ENCODE measurements around the gene POU3F1. TPM values are rescaled to one million over a fixed set of nuclear protein-coding genes. Genes with fewer than 3 reads are reported as not detected.

The POU3F1 gene
- total and polyA plus RNA-seq, 2 of the 4 experiments (the other 2 are of a cell fraction): not detected

DNA sequence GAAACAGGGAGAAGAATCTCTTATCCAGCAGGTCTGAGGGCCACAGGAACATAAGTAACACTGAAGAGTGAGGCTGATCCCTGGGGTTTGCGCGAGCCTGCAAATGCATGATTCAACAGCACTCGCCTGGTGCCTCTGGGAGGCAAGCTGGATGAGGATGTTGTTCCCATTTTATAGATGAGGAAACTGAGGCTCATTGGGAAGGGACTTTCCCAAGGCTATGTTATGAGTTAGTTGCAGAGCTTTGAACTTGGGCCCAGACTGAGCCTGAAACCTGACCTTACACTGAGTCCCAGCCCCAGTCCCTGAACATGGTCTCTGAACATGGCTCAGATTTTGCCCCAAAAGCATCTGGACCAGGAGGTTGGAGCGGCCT is 27.7 kb upstream of the POU3F1 start:
- in situ Hi-C loops (cut with MboI; ENCODE audit: low sequenced_read_pairs): no loop called here

More for the DNA sequence above, 27.7 kb upstream of the POU3F1 start:
- Histone ChIP-seq H3K79me1 (ENCODE audit: low read depth in 1 of 2, low read length in 2 of 2) (no peaks in the 10 kb centered on the region), H3K18ac (ENCODE audit: low read depth, low read length) (no peak overlapping the region), H2BK120ac (ENCODE audit: low read depth, low read length) (no peak overlapping the region), H4K91ac (ENCODE audit: insufficient read depth, low read depth, low read length) (no peak overlapping the region), H2AFZ (replicated peaks; ENCODE audit: low read length, poor library complexity) (no peak overlapping the region), H3K9ac (ENCODE audit: low read depth, low read length) (no peak overlapping the region), H3K4ac (ENCODE audit: low read depth, low read length) (no peak overlapping the region), H3K9me1 (ENCODE audit: insufficient read depth, low read length) (no peaks in the 10 kb centered on the region), H3K23ac (ENCODE audit: low read depth, low read length) (no peak overlapping the region), H2BK20ac (ENCODE audit: low read depth, low read length) (no peak overlapping the region), H3K9me3 (ENCODE audit: control insufficient read depth, insufficient read depth, low read length) (no peaks in the 10 kb centered on the region), H3K4me1 (ENCODE audit: control insufficient read depth, insufficient read depth, low read length) (no peaks in the 10 kb centered on the region), H3K4me3 (ENCODE audit: insufficient read depth, low read depth, low read length) (no peak overlapping the region), H2BK5ac (ENCODE audit: low read depth, low read length, poor library complexity, severe bottlenecking) (no peak overlapping the region), H4K8ac (ENCODE audit: low read depth in 2 of 2, low read length in 2 of 2) (no peak overlapping the region), H3K14ac (replicated peaks; ENCODE audit: low read depth, low read length) (no peak overlapping the region), H3K56ac (ENCODE audit: extremely low read depth, insufficient read depth, low read length) (no peak overlapping the region), H4K5ac (ENCODE audit: low read depth, low read length) (no peak overlapping the region), H3K27me3 (ENCODE audit: control insufficient read depth, insufficient read depth, low read length) (peaks cover 26% of the 10 kb centered on the region), H3K36me3 (ENCODE audit: control insufficient read depth, insufficient read depth, low read length) (no peaks in the 10 kb centered on the region), H4K20me1 (ENCODE audit: insufficient read depth, low read length) (no peaks in the 10 kb centered on the region; the same call in 1 of the 2 replicates), H2AK9ac (replicated peaks; ENCODE audit: low read depth, low read length, poor library complexity) (no peak overlapping the region), H3K27ac (ENCODE audit: insufficient read depth, low read length) (no peak overlapping the region), H2BK15ac (ENCODE audit: low read depth, low read length) (no peak overlapping the region), H3K4me2 (ENCODE audit: low read depth, low read length) (no peak overlapping the region), H2AK5ac (ENCODE audit: low read depth, low read length) (no peak overlapping the region)
- ChIA-PET POLR2A (ENCODE audit: unreplicated experiment) (no interaction called here), CTCF (no interaction called here)
- BruUV-seq (replicated peaks): no TSS peak
- dilution Hi-C loops (cut with HindIII; ENCODE audit: low sequenced_read_pairs, unreplicated experiment): no loop called here
- DNase-seq: no peak
- TF ChIP-seq, protein P1, sequence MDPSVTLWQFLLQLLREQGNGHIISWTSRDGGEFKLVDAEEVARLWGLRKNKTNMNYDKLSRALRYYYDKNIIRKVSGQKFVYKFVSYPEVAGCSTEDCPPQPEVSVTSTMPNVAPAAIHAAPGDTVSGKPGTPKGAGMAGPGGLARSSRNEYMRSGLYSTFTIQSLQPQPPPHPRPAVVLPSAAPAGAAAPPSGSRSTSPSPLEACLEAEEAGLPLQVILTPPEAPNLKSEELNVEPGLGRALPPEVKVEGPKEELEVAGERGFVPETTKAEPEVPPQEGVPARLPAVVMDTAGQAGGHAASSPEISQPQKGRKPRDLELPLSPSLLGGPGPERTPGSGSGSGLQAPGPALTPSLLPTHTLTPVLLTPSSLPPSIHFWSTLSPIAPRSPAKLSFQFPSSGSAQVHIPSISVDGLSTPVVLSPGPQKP (IDR thresholded peaks at IDR 0.05; ENCODE audit: borderline replicate concordance, low read depth, low read length): no peak
- TF ChIP-seq USF2 (IDR thresholded peaks at IDR 0.05; ENCODE audit: low read depth, low read length) (no peak), MAZ (IDR thresholded peaks at IDR 0.05; ENCODE audit: borderline replicate concordance, low read depth, low read length) (no peak), CHD1 (IDR thresholded peaks at IDR 0.05; ENCODE audit: low read depth, low read length) (no peak), BHLHE40 (IDR thresholded peaks at IDR 0.05; ENCODE audit: low read depth, low read length) (no peak), FOS (IDR thresholded peaks at IDR 0.05; ENCODE audit: low read depth, low read length) (no peak), RAD21 (IDR thresholded peaks at IDR 0.05; ENCODE audit: low read length) (no peak), MAFK (IDR thresholded peaks at IDR 0.05; ENCODE audit: low read depth, low read length) (no peak), POLR2A (IDR thresholded peaks at IDR 0.05; ENCODE audit: low read depth, low read length) (no peak), NFE2L2 (IDR thresholded peaks at IDR 0.05; ENCODE audit: low read depth, low read length) (no peak), RFX5 (IDR thresholded peaks at IDR 0.05; ENCODE audit: low read depth, low read length) (no peak), SMC3 (IDR thresholded peaks at IDR 0.05; ENCODE audit: low read depth, low read length) (no peak), MXI1 (IDR thresholded peaks at IDR 0.05; ENCODE audit: borderline replicate concordance, low read depth, low read length) (no peak), RCOR1 (IDR thresholded peaks at IDR 0.05; ENCODE audit: insufficient replicate concordance, low read length) (no peak), CTCF (conservative IDR thresholded peaks at IDR 0.05; ENCODE audit: low read depth, low read length) (no peak), CEBPB (IDR thresholded peaks at IDR 0.05; ENCODE audit: low read depth, low read length) (no peak)
- no CpG with 5 or more reads among the region's 4 CpGs for WGBS, 2 experiments (ENCODE audit: extremely low coverage in 2 of 2, insufficient read length in 1 of 2)
- intact Hi-C loops (cut with micrococcal nuclease): no loop called here
- no peak for ATAC-seq (ENCODE audit: low read depth)
